IMR-90 (cell line): Measurements from ENCODE around the gene DNAJC5G.

Experiments used
- BHLHE40 ChIP-seq: fragments of 150-350 bp; IDR thresholded peaks from 2 replicates; pipeline ENCODE4 v1.6.1; 2016; ENCODE audit warnings: mild to moderate bottlenecking, low read depth, low read length
- FOS ChIP-seq: fragments of 150-350 bp; IDR thresholded peaks from 2 replicates; pipeline ENCODE4 v1.6.1; 2016; ENCODE audit warnings: low read depth, low read length
- MXI1 ChIP-seq: IDR thresholded peaks from 2 replicates; pipeline ENCODE4 v1.6.1; 2012; ENCODE audit warnings: low read depth, mild to moderate bottlenecking, low read length, moderate library complexity, borderline replicate concordance
- POLR2A ChIP-seq: IDR thresholded peaks from 2 replicates; pipeline ENCODE4 v1.6.1; 2012; ENCODE audit warnings: mild to moderate bottlenecking, low read depth, low read length
- RAD21 ChIP-seq: IDR thresholded peaks from 2 replicates; pipeline ENCODE4 v1.6.1; 2012; ENCODE audit warnings: low read length, improper control_type of control experiment
- RFX5 ChIP-seq: IDR thresholded peaks from 2 replicates; pipeline ENCODE4 v1.8.0; 2012; ENCODE audit warnings: low read depth, mild to moderate bottlenecking, low read length, moderate library complexity
- USF2 ChIP-seq: fragments of 150-350 bp; IDR thresholded peaks from 2 replicates; pipeline ENCODE4 v1.6.1; 2017; ENCODE audit warnings: mild to moderate bottlenecking, antibody characterized with exemption, low read length, low read depth
- TF ChIP-seq, protein P1 (sequence below): conservative IDR thresholded peaks from 2 replicates; pipeline ENCODE4 v1.5.1; 2012; ENCODE audit warnings: mild to moderate bottlenecking, low read depth, low read length, improper control_type of control experiment

GRCh38 chr2:27284996-27285395, 9.8 kb downstream of the DNAJC5G start:
- no peak for TF ChIP-seq USF2
- TF ChIP-seq, protein P1, sequence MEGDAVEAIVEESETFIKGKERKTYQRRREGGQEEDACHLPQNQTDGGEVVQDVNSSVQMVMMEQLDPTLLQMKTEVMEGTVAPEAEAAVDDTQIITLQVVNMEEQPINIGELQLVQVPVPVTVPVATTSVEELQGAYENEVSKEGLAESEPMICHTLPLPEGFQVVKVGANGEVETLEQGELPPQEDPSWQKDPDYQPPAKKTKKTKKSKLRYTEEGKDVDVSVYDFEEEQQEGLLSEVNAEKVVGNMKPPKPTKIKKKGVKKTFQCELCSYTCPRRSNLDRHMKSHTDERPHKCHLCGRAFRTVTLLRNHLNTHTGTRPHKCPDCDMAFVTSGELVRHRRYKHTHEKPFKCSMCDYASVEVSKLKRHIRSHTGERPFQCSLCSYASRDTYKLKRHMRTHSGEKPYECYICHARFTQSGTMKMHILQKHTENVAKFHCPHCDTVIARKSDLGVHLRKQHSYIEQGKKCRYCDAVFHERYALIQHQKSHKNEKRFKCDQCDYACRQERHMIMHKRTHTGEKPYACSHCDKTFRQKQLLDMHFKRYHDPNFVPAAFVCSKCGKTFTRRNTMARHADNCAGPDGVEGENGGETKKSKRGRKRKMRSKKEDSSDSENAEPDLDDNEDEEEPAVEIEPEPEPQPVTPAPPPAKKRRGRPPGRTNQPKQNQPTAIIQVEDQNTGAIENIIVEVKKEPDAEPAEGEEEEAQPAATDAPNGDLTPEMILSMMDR: no peak
- TF ChIP-seq POLR2A: no peak
- no peak for TF ChIP-seq MXI1
- no peak for TF ChIP-seq BHLHE40
- TF ChIP-seq RAD21: no peak
- no peak for TF ChIP-seq RFX5
- TF ChIP-seq FOS: no peak
